Ectodermal cell (in vitro differentiated cells): ENCODE data around the gene TUBA4B.

Experiments
- H3K27ac ChIP-seq: 2 replicates; pipeline ENCODE4 v1.7.0; 2013; ENCODE audit warnings: mild to moderate bottlenecking, low read depth, low read length; ENCODE audit not compliant: insufficient read depth, poor library complexity, severe bottlenecking
- H3K27me3 ChIP-seq: 2 replicates; pipeline ENCODE4 v1.7.0; 2013; ENCODE audit warnings: mild to moderate bottlenecking, low read length; ENCODE audit not compliant: insufficient read depth, control insufficient read depth, poor library complexity, severe bottlenecking
- H3K36me3 ChIP-seq: one replicate; pipeline ENCODE4 v1.7.0; 2013; ENCODE audit warnings: low read length; ENCODE audit not compliant: control insufficient read depth, insufficient read depth
- H3K4me1 ChIP-seq: one replicate; pipeline ENCODE4 v1.7.0; 2013; ENCODE audit warnings: low read length; ENCODE audit not compliant: control insufficient read depth, insufficient read depth
- H3K4me3 ChIP-seq: 2 replicates; pipeline ENCODE4 v1.7.0; 2013; ENCODE audit warnings: low read depth, low read length, control low read depth; ENCODE audit not compliant: insufficient read depth
- H3K9me3 ChIP-seq: 2 replicates; pipeline ENCODE4 v1.7.0; 2013; ENCODE audit warnings: mild to moderate bottlenecking, low read length, moderate library complexity; ENCODE audit not compliant: control insufficient read depth
- WGBS, 2 experiments: methylation state at CpG; one replicate each; pipeline ENCODE4 v1.1.7; 2013; ENCODE audit warnings: missing lambda C conversion rate in 2 of 2; 5-methylcytosine and 5-hydroxymethylcytosine counted together

The TUBA4B gene

GRCh38 chr2:219291394-219291793, 38.4 kb downstream of the TUBA4B start:
- no peaks in the 10 kb centered on the region for H3K9me3 ChIP-seq
- H3K4me1 ChIP-seq = peaks cover 10% of the 10 kb centered on the region
- no peaks in the 10 kb centered on the region for H3K36me3 ChIP-seq
- H3K27ac ChIP-seq = no peak overlapping the region
- H3K4me3 ChIP-seq = no peak overlapping the region
- 85 to 89% methylated on average over 7 of the region's 7 CpGs for WGBS, 2 experiments
- H3K27me3 ChIP-seq = peaks cover 18% of the 10 kb centered on the region

DNA sequence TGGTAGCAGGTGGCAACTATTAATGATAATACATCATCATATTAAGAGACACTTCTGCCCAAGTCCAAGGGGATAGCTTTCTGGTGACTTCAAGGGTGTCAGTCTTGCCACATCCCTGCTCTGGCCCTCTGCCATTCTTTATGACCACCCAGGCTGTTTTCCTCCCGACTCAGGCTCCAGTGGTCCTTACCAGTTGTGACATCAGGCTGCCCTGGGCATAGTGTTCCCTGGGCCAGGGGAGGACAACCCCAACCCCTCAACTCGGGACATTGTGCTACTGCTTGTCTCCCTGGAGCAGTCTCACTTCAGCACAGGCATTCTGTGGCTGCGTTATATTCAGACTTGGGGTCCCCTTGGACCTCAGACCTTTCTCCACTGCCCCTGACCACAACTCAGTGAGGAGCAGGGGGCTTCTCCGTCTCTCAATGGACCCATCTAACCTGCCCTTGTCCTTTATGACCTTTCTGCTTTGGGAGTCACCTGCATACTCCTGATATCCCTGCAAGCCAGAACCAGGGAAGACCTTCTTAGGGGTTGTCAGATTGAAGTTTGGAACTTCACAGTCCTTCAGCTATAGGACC, 39.0 kb downstream of the TUBA4B start:
- H3K27me3 ChIP-seq = peaks cover 22% of the 10 kb centered on the region
- no peak overlapping the region for H3K27ac ChIP-seq
- no peaks in the 10 kb centered on the region for H3K36me3 ChIP-seq
- WGBS, 2 experiments = 86 to 88% methylated on average over 4 of the region's 4 CpGs
- peaks cover 6% of the 10 kb centered on the region for H3K4me1 ChIP-seq
- no peaks in the 10 kb centered on the region for H3K9me3 ChIP-seq
- H3K4me3 ChIP-seq = no peak overlapping the region

DNA sequence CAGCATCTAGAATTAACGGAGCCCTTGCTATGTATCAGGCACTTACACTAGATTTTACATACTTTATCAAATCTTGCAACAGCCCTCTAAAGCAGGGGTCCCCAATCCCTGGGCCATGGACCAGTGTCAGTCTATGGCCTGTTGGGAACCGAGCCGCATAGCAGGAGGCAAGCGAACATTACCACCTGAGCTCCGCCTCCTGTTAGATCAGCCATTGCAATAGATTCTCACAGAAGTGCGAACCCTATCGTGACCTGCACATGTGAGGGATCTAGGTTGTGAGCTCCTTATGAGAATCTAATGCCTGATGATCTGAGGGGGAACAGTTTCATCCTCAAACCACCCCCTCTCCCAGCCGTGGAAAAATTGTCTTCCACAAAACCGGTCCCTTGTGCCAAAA, 39.6 kb downstream of the TUBA4B start:
- 93 to 94% methylated on average over 9 of the region's 9 CpGs for WGBS, 2 experiments
- Histone ChIP-seq H3K27me3 (peaks cover 22% of the 10 kb centered on the region), H3K9me3 (no peaks in the 10 kb centered on the region), H3K4me1 (peaks cover 6% of the 10 kb centered on the region), H3K36me3 (no peaks in the 10 kb centered on the region), H3K27ac (no peak overlapping the region), H3K4me3 (no peak overlapping the region)

- Histone ChIP-seq H3K4me3 (peak overlapping the region; percentile 54), H3K36me3 (no peaks in the 10 kb centered on the region), H3K27me3 (peaks cover 22% of the 10 kb centered on the region), H3K4me1 (peaks cover 6% of the 10 kb centered on the region), H3K27ac (no peak overlapping the region), H3K9me3 (no peaks in the 10 kb centered on the region)
- 90 to 91% methylated on average over 5 of the region's 5 CpGs for WGBS, 2 experiments
Observed at GRCh38 chr2:219293736-219294231, 40.7 kb downstream of the TUBA4B start.

GRCh38 chr2:219294356-219295351, 41.6 kb downstream of the TUBA4B start:
- H3K27me3 ChIP-seq = peaks cover 22% of the 10 kb centered on the region
- peaks cover 14% of the 10 kb centered on the region for H3K4me1 ChIP-seq
- H3K36me3 ChIP-seq = no peaks in the 10 kb centered on the region
- no peaks in the 10 kb centered on the region for H3K9me3 ChIP-seq
- peak overlapping the region; percentile 54 for H3K4me3 ChIP-seq
- 5 to 6% methylated on average over 67 of the region's 67 CpGs for WGBS, 2 experiments
- H3K27ac ChIP-seq = no peak overlapping the region

GRCh38 chr2:219296142-219296541, 43.1 kb downstream of the TUBA4B start:
- Histone ChIP-seq H3K27ac (no peak overlapping the region), H3K9me3 (no peaks in the 10 kb centered on the region), H3K27me3 (peaks cover 22% of the 10 kb centered on the region), H3K36me3 (no peaks in the 10 kb centered on the region), H3K4me1 (peaks cover 28% of the 10 kb centered on the region), H3K4me3 (no peak overlapping the region)
- WGBS, 2 experiments = 89 to 93% methylated on average over 14 of the region's 14 CpGs

DNA sequence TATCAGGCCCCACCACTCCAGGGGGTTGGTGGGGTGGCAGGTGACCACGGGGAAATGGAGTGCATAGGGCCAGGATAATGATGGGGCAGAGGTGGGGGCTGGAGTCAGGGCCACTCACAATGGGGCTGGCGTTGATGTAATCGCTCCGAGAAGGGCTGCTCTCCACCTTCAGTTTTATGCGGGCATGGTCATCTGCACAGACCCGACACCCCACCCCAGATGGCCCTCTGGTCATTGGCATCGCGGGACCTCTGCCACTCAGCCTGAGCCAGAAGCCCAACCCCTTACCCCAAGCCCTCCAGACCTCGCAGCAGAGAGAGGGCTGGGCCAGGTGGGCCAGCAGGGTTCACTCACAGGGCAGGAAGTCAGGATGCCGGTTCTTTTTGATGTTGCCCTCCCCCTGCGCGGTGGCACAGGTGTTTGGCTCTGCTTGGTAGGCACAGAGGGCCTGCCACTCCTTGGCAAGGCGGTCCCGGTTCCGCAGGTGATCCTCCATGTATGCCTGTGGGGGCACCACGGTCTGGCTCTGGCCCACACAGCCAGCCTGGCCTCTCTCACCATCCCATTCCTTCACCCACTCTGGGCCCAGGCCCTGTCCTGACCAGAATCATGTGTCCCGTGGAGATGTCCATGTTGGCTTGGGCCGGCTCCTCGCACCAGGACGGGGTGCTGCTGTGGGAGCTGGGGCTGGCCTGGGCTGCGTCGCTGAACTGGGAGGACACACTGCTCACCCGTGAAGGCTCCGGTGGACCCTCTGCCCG, 43.8 kb downstream of the TUBA4B start:
- Histone ChIP-seq H3K9me3 (no peaks in the 10 kb centered on the region), H3K4me1 (peaks cover 31% of the 10 kb centered on the region), H3K27ac (no peak overlapping the region), H3K36me3 (no peaks in the 10 kb centered on the region), H3K4me3 (no peak overlapping the region), H3K27me3 (peaks cover 22% of the 10 kb centered on the region)
- 92% methylated on average over 25 of the region's 25 CpGs for WGBS, 2 experiments

DNA sequence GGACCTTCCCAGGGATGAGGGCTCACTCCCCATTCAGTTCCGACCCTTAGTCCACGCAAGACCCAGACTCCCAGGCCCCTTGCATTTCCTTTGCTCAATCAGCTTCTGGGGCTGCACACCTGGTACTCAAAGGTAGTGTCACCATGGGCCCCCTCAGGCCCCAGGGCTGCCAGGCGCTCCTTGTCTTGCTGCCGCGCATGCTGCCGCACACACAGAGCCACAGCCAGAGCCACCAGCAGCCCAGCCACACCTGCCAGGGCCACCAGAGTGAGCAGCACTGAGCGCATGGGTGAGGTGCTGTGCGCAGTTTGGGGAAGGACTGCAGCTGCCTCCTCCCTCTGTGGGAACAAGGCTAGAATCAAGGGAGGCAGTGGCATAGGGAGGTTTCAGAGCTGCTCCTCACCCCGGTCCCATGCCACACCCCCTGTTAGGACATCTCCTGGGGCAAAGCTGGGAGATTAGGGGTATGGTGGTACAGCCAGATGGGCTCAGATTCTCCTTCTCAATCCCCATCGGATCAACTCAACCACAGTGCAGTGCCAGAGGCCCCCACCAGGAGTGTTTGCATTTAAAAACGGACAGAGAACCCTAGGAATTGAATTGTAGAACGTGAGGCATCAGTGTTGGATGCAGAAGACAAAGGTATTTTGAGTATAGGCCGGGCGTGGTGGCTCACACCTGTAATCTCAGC, 44.9 kb downstream of the TUBA4B start:
- no peaks in the 10 kb centered on the region for H3K9me3 ChIP-seq
- no peak overlapping the region for H3K27ac ChIP-seq
- H3K36me3 ChIP-seq = no peaks in the 10 kb centered on the region
- H3K4me1 ChIP-seq = peaks cover 31% of the 10 kb centered on the region
- H3K4me3 ChIP-seq = no peak overlapping the region
- peaks cover 22% of the 10 kb centered on the region for H3K27me3 ChIP-seq
- WGBS, 2 experiments = 90% methylated on average over 14 of the region's 14 CpGs

- WGBS, 2 experiments = 33 to 36% methylated on average over 15 of the region's 15 CpGs
- no peak overlapping the region for H3K27ac ChIP-seq
- no peak overlapping the region for H3K4me3 ChIP-seq
- H3K27me3 ChIP-seq = peaks cover 18% of the 10 kb centered on the region
- peaks cover 30% of the 10 kb centered on the region for H3K4me1 ChIP-seq
- no peaks in the 10 kb centered on the region for H3K36me3 ChIP-seq
- no peaks in the 10 kb centered on the region for H3K9me3 ChIP-seq
Observed at GRCh38 chr2:219298759-219299371, 45.8 kb downstream of the TUBA4B start.
